CD4-positive, alpha-beta T cell treated with Interleukin-17A for 4 hours (primary cell): ENCODE data around the gene ZFYVE16.
A peak's percentile ranks its signal among the peaks of the same experiment; 100 is the strongest.
"Not testable (repeated sequence)": the region's sequence is repeated elsewhere in the genome, so short reads cannot be mapped to it uniquely, and the experiment has no call there.

ENCODE experiments used
- DNase-seq: peaks from one replicate; pipeline ENCODE4 v3.0.0-alpha.2; 2020; ENCODE audit warnings: mixed read lengths

ZFYVE16 gene

GRCh38 chr5:80407735-80408483 is at the start of gene ZFYVE16:
Gene ZFYVE16, plus strand, starts transcription at chr5:80408064. Its CDS starts 26,084 bp downstream, at chr5:80434148.
- peak; percentile 99 for DNase-seq

GRCh38 chr5:80360914-80361444 is 46.9 kb upstream of the ZFYVE16 start:
- DNase-seq = no peak

GRCh38 chr5:80364892-80365291 is 43.0 kb upstream of the ZFYVE16 start:
- no peak for DNase-seq

- no peak for DNase-seq
Observed at GRCh38 chr5:80368661-80369480, 39.0 kb upstream of the ZFYVE16 start.

GRCh38 chr5:80369521-80369920 is 38.3 kb upstream of the ZFYVE16 start:
- DNase-seq = no peak

- DNase-seq = no peak
Observed at GRCh38 chr5:80370390-80370789, 37.5 kb upstream of the ZFYVE16 start.

GRCh38 chr5:80372780-80373179 is 35.1 kb upstream of the ZFYVE16 start:
- DNase-seq = no peak

- DNase-seq = no peak
Observed at GRCh38 chr5:80374188-80374587, 33.7 kb upstream of the ZFYVE16 start.

GRCh38 chr5:80376557-80376956 is 31.3 kb upstream of the ZFYVE16 start:
- no peak for DNase-seq

GRCh38 chr5:80382488-80382887 is 25.4 kb upstream of the ZFYVE16 start:
- no peak for DNase-seq

- DNase-seq = no peak
Observed at GRCh38 chr5:80387063-80387768, 20.6 kb upstream of the ZFYVE16 start.

GRCh38 chr5:80389580-80389979 is 18.3 kb upstream of the ZFYVE16 start:
- no peak for DNase-seq

- not testable (repeated sequence) for DNase-seq
Observed at GRCh38 chr5:80390413-80390812, 17.5 kb upstream of the ZFYVE16 start.

GRCh38 chr5:80391267-80391666 is 16.6 kb upstream of the ZFYVE16 start:
- not testable (repeated sequence) for DNase-seq

GRCh38 chr5:80399526-80400239 is 8.2 kb upstream of the ZFYVE16 start:
- DNase-seq = no peak

GRCh38 chr5:80400368-80400767 is 7.5 kb upstream of the ZFYVE16 start:
- DNase-seq = not testable (repeated sequence)

GRCh38 chr5:80403782-80404181 is 4.1 kb upstream of the ZFYVE16 start:
- DNase-seq = no peak

GRCh38 chr5:80406980-80407734 is 707 bp upstream of the ZFYVE16 start:
- DNase-seq = peak; percentile 16

GRCh38 chr5:80408484-80409366 is 861 bp downstream of the ZFYVE16 start:
- no peak for DNase-seq

- DNase-seq = no peak
Observed at GRCh38 chr5:80409367-80409966, 1.6 kb downstream of the ZFYVE16 start.
